HEK293 (cell line): ENCODE data around the gene CCL28.

Experiments
- CTCF ChIA-PET: fragments of 350-600 bp; formaldehyde crosslinking; extraction: SDS; loops from one replicate; lab custom pipeline; 2021; ENCODE audit warnings: antibody characterized with exemption; lab: Yijun Ruan, JAX
- POLR2A ChIA-PET: fragments of 300-600 bp; formaldehyde crosslinking; extraction: SDS; loops from one replicate; lab custom pipeline; 2020; ENCODE audit warnings: antibody characterized with exemption, inconsistent platforms; lab: Yijun Ruan, JAX
- H3K27ac ChIP-seq: fragments of 200-500 bp; sonication (Bioruptor generic); 2 replicates; pipeline ENCODE4 v1.5.1; 2014; ENCODE audit warnings: low read depth, low read length, control low read depth, inconsistent platforms; ENCODE audit errors: extremely low read depth
- H3K36me3 ChIP-seq, 2 experiments: fragments of 200-500 bp in 1 of 2; sonication (Bioruptor generic) in 1 of 2; 1 replicate in 1 of 2; 2 replicates in 1 of 2; pipeline ENCODE4 v1.5.1; 2014 to 2017; ENCODE audit warnings: inconsistent platforms in 2 of 2, low read length in 2 of 2; ENCODE audit not compliant: control insufficient read depth in 2 of 2, insufficient read depth in 1 of 2
- H3K4me1 ChIP-seq: fragments of 200-500 bp; sonication (Bioruptor generic); 2 replicates; pipeline ENCODE4 v1.5.1; 2014; ENCODE audit warnings: mild to moderate bottlenecking, low read length, inconsistent platforms; ENCODE audit not compliant: control insufficient read depth, insufficient read depth
- H3K4me3 ChIP-seq: 2 replicates; pipeline ENCODE4 v1.5.1; 2011; ENCODE audit warnings: low read depth, mild to moderate bottlenecking, control low read depth, low read length, moderate library complexity
- H3K9me3 ChIP-seq: fragments of 200-500 bp; sonication (Bioruptor generic); 2 replicates; pipeline ENCODE4 v1.5.1; 2014; ENCODE audit warnings: low read depth, low read length, inconsistent platforms; ENCODE audit not compliant: control insufficient read depth, insufficient read depth
- GLI4 ChIP-seq: fragments of 450-650 bp; formaldehyde crosslinking; IDR thresholded peaks from 2 replicates; pipeline ENCODE4 v1.5.1; 2016; ENCODE audit warnings: missing biosample characterization, missing genetic modification characterization
- GLIS1 ChIP-seq: fragments of 450-650 bp; formaldehyde crosslinking; IDR thresholded peaks from 2 replicates; pipeline ENCODE4 v1.5.1; 2016; ENCODE audit warnings: missing biosample characterization, missing genetic modification characterization
- HOXA7 ChIP-seq: sonication (generic); formaldehyde crosslinking; IDR thresholded peaks from 2 replicates; pipeline ENCODE4 v1.8.1; 2022; ENCODE audit warnings: missing genetic modification reagents, borderline replicate concordance
- KLF9 ChIP-seq: fragments of 450-650 bp; formaldehyde crosslinking; IDR thresholded peaks from 2 replicates; pipeline ENCODE4 v1.5.1; 2016; ENCODE audit warnings: missing biosample characterization, missing genetic modification characterization, low read depth
- ZNF112 ChIP-seq: fragments of 450-650 bp; formaldehyde crosslinking; IDR thresholded peaks from 2 replicates; pipeline ENCODE4 v1.5.0; 2017; ENCODE audit warnings: missing biosample characterization, missing genetic modification characterization
- ZNF121 ChIP-seq: fragments of 450-650 bp; formaldehyde crosslinking; IDR thresholded peaks from 2 replicates; pipeline ENCODE4 v1.5.1; 2016; ENCODE audit warnings: missing biosample characterization, missing genetic modification characterization
- ZNF184 ChIP-seq: fragments of 450-650 bp; IDR thresholded peaks from 2 replicates; pipeline ENCODE4 v1.5.1; 2018; ENCODE audit warnings: missing biosample characterization, mild to moderate bottlenecking, missing genetic modification characterization
- ZNF274 ChIP-seq, 2 experiments: fragments of 200-500 bp in 1 of 2; fragments of 450-650 bp in 1 of 2; sonication (Bioruptor generic) in 1 of 2; formaldehyde crosslinking in 1 of 2; IDR thresholded peaks; 2 replicates each; pipeline versions ENCODE4 v1.5.1 to v1.6.1; 2014 to 2016; ENCODE audit warnings: borderline replicate concordance in 1 of 2, inconsistent platforms in 1 of 2, low read length in 1 of 2, missing biosample characterization in 1 of 2, missing genetic modification characterization in 1 of 2
- ZNF302 ChIP-seq: fragments of 450-650 bp; formaldehyde crosslinking; IDR thresholded peaks from 2 replicates; pipeline ENCODE4 v1.5.1; 2016; ENCODE audit warnings: missing biosample characterization, missing genetic modification characterization, low read depth
- ZNF366 ChIP-seq: fragments of 450-650 bp; formaldehyde crosslinking; conservative IDR thresholded peaks from 2 replicates; pipeline ENCODE4 v1.5.1; 2016; ENCODE audit warnings: missing biosample characterization, missing genetic modification characterization
- ZNF416 ChIP-seq: fragments of 450-650 bp; formaldehyde crosslinking; IDR thresholded peaks from 2 replicates; pipeline ENCODE4 v1.5.1; 2016; ENCODE audit warnings: missing biosample characterization, missing genetic modification characterization
- ZNF433 ChIP-seq: fragments of 450-650 bp; formaldehyde crosslinking; IDR thresholded peaks from 2 replicates; pipeline ENCODE4 v1.5.1; 2016; ENCODE audit warnings: missing biosample characterization, missing genetic modification characterization, low read depth
- ZNF48 ChIP-seq: fragments of 450-650 bp; formaldehyde crosslinking; IDR thresholded peaks from 2 replicates; pipeline ENCODE4 v1.5.1; 2016; ENCODE audit warnings: missing biosample characterization, missing genetic modification characterization
- ZNF624 ChIP-seq: fragments of 450-650 bp; formaldehyde crosslinking; IDR thresholded peaks from 2 replicates; pipeline ENCODE4 v1.5.1; 2017; ENCODE audit warnings: missing biosample characterization, missing genetic modification characterization
- ZNF768 ChIP-seq: fragments of 450-650 bp; formaldehyde crosslinking; IDR thresholded peaks from 2 replicates; pipeline ENCODE4 v1.5.1; 2018; ENCODE audit warnings: missing biosample characterization, mild to moderate bottlenecking, missing genetic modification characterization
- TF ChIP-seq, protein P1 (sequence below): fragments of 450-650 bp; formaldehyde crosslinking; IDR thresholded peaks from 2 replicates; pipeline ENCODE4 v1.5.1; 2016; ENCODE audit warnings: missing biosample characterization, missing genetic modification characterization, low read depth
- TF ChIP-seq, protein P2 (sequence below): fragments of 450-650 bp; formaldehyde crosslinking; optimal IDR thresholded peaks from 2 replicates; pipeline ENCODE3; 2016; ENCODE audit warnings: missing biosample characterization, mild to moderate bottlenecking, missing genetic modification characterization
- TF ChIP-seq, protein P3 (sequence below): fragments of 450-650 bp; formaldehyde crosslinking; IDR thresholded peaks from 2 replicates; pipeline ENCODE4 v1.5.1; 2016; ENCODE audit warnings: missing biosample characterization, missing genetic modification characterization

Gene CCL28

DNA sequence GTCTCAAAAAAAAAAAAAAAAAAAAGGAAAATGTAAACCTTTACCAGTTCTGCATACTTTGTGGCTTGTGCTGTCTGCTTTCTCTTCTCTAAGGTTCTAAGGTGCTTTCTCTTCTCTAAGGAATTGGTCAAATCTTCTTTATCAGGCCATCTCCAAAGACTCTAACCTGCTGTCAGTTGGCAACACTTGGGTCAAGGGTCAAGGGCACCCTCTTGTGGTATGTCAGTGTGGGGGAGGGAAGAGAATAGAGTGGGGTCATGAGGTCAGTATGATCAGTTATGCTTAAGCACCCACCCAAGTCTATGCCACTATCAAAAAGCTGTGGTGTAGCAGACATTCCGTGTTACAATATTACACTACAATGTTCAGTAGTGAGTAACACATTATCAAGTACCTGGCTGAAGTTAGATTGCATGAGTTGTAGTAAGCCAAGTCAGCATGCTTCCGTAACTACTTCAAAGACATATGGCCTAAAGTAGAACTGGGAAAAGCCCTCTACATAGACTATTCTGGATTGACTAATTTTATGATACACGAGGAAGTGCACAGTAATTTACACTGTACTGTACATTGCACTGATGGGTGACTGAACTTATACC lies 25.0 kb upstream of the CCL28 start:
- Histone ChIP-seq H3K9me3 (no peaks in the 10 kb centered on the region), H3K4me1 (peaks cover 12% of the 10 kb centered on the region), H3K27ac (no peak overlapping the region), H3K4me3 (no peak overlapping the region), H3K36me3 (no peaks in the 10 kb centered on the region)
- CTCF ChIA-PET: interaction anchor here (0.6 kb wide), 2 partner anchors 36 to 742 kb away, joined by 3 read pairs; no protein-coding TSS in a partner anchor
- POLR2A ChIA-PET: no interaction called here
- TF ChIP-seq, protein P1, sequence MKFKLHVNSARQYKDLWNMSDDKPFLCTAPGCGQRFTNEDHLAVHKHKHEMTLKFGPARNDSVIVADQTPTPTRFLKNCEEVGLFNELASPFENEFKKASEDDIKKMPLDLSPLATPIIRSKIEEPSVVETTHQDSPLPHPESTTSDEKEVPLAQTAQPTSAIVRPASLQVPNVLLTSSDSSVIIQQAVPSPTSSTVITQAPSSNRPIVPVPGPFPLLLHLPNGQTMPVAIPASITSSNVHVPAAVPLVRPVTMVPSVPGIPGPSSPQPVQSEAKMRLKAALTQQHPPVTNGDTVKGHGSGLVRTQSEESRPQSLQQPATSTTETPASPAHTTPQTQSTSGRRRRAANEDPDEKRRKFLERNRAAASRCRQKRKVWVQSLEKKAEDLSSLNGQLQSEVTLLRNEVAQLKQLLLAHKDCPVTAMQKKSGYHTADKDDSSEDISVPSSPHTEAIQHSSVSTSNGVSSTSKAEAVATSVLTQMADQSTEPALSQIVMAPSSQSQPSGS (tag by site-specific recombination): no peak
- TF ChIP-seq ZNF184: no peak

DNA sequence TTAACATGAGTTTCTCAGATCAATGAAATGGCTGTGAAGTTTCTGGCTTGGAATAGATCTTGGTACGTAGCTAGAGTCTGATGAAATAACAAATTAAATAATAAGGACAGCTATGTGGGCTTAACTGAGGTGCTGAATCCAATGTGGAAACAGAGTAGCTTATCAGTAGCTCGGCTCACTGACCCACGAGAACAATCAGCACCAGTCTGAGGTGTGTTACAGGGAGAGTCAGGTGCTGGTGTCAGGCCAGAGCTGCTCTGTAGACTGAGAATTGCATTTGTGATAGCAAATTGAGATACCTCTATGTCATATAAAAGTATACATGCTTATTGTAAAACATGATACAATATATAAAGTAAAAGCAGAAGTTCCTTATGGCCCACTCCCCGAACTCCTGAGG lies 21.2 kb upstream of the CCL28 start:
- Histone ChIP-seq H3K4me1 (peaks cover 12% of the 10 kb centered on the region), H3K9me3 (no peaks in the 10 kb centered on the region), H3K4me3 (no peak overlapping the region), H3K36me3 (no peaks in the 10 kb centered on the region), H3K27ac (no peak overlapping the region)
- CTCF ChIA-PET: interaction anchor here (0.7 kb wide), 1 partner anchor 538 kb away, joined by 3 read pairs; no protein-coding TSS in a partner anchor
- no peak for TF ChIP-seq ZNF433
- TF ChIP-seq ZNF366: no peak
- no peak for TF ChIP-seq HOXA7 (CRISPR knock-in tag)
- TF ChIP-seq ZNF112 (tag by site-specific recombination): no peak
- TF ChIP-seq, protein P1 (tag by site-specific recombination): no peak
- TF ChIP-seq ZNF121: no peak
- TF ChIP-seq ZNF274 (IDR thresholded peaks at IDR 0.05; ENCODE audit: low read length): no peak
- no peak for TF ChIP-seq ZNF274 (tag by site-specific recombination; IDR thresholded peaks at IDR 0.05; ENCODE audit: borderline replicate concordance)
- no peak for TF ChIP-seq ZNF48 (tag by site-specific recombination)
- TF ChIP-seq, protein P2, sequence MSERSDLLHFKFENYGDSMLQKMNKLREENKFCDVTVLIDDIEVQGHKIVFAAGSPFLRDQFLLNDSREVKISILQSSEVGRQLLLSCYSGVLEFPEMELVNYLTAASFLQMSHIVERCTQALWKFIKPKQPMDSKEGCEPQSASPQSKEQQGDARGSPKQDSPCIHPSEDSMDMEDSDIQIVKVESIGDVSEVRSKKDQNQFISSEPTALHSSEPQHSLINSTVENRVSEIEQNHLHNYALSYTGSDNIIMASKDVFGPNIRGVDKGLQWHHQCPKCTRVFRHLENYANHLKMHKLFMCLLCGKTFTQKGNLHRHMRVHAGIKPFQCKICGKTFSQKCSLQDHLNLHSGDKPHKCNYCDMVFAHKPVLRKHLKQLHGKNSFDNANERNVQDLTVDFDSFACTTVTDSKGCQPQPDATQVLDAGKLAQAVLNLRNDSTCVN (tag by site-specific recombination): no peak
- no peak for TF ChIP-seq ZNF624
- TF ChIP-seq KLF9 (tag by site-specific recombination): no peak
- no peak for TF ChIP-seq GLI4 (tag by site-specific recombination)
- TF ChIP-seq, protein P3, sequence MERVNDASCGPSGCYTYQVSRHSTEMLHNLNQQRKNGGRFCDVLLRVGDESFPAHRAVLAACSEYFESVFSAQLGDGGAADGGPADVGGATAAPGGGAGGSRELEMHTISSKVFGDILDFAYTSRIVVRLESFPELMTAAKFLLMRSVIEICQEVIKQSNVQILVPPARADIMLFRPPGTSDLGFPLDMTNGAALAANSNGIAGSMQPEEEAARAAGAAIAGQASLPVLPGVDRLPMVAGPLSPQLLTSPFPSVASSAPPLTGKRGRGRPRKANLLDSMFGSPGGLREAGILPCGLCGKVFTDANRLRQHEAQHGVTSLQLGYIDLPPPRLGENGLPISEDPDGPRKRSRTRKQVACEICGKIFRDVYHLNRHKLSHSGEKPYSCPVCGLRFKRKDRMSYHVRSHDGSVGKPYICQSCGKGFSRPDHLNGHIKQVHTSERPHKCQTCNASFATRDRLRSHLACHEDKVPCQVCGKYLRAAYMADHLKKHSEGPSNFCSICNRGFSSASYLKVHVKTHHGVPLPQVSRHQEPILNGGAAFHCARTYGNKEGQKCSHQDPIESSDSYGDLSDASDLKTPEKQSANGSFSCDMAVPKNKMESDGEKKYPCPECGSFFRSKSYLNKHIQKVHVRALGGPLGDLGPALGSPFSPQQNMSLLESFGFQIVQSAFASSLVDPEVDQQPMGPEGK: no peak
- TF ChIP-seq ZNF302: no peak
- no peak for TF ChIP-seq GLIS1 (tag by site-specific recombination)
- no peak for TF ChIP-seq ZNF416 (tag by site-specific recombination)
- no peak for TF ChIP-seq ZNF768 (tag by site-specific recombination)
- TF ChIP-seq, all 188 proteins: peak for 0
- POLR2A ChIA-PET: interaction anchor here (0.6 kb wide), 1 partner anchor 9 kb away, joined by 3 read pairs; no protein-coding TSS in a partner anchor
